Transverse colon (tissue), 4 donors: ENCODE results near the gene GPC1.

Source experiments
- CTCF ChIP-seq, 5 experiments: fragments of 200-600 bp in 3 of 5; fragments of 450-650 bp in 2 of 5; sonication (generic) in 3 of 5; IDR thresholded peaks; 1 replicate in 2 of 5; 2 replicates in 3 of 5; pipeline ENCODE4 v1.5.1; 2016 to 2017; ENCODE audit warnings: antibody characterized with exemption in 5 of 5, inconsistent platforms in 3 of 5, mild to moderate bottlenecking in 2 of 5, moderate library complexity in 1 of 5
- EP300 ChIP-seq: sonication (generic); formaldehyde crosslinking; IDR thresholded peaks from one replicate; pipeline ENCODE4 v1.6.1; 2017; ENCODE audit warnings: antibody characterized with exemption, low read depth
- POLR2A ChIP-seq: fragments of 450-650 bp; IDR thresholded peaks from one replicate; pipeline ENCODE4 v1.6.1; 2016; ENCODE audit warnings: antibody characterized with exemption, mild to moderate bottlenecking, moderate library complexity
- POLR2AphosphoS5 ChIP-seq, 3 donors: sonication (generic); formaldehyde crosslinking; IDR thresholded peaks; one replicate each; pipeline ENCODE4 v1.6.1; 2016; ENCODE audit warnings: antibody characterized with exemption in 3 of 3

- TF ChIP-seq CTCF (IDR thresholded peaks at IDR 0.05) (no peak), POLR2A (no peak), EP300 (no peak), POLR2AphosphoS5 (IDR thresholded peaks at IDR 0.05) (no peak)
Measured at GRCh38 chr2:240461471-240462072, 26.1 kb downstream of the GPC1 start.
